ENCODE results near the gene USP2. TPM values are rescaled to one million over a fixed set of nuclear protein-coding genes. Genes with fewer than 3 reads are reported as not detected.

The USP2 gene
- total RNA-seq, 4 donors from 2014 or later = 0.19 to 8.7 (median 1.0) TPM

DNA sequence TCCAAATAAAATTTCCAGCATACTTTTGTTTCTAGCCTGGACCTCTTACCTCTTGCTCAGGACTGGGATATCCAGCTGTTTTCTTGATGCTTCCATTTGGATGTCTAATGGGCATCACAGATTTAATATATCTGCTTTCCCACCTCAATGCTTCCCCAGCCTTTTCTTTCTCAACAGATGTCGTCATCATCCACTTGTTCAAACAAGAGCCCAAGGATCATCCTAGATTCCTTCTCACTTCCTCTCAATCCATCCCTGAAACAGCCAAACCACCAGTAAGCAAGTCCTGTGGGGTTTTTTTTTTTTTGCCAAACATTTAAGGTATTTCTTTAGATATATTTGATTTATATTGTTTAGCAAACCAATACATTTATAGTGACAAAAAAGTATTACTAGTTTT, 29.0 kb upstream of the USP2 start:
- TF ChIP-seq, protein P1, sequence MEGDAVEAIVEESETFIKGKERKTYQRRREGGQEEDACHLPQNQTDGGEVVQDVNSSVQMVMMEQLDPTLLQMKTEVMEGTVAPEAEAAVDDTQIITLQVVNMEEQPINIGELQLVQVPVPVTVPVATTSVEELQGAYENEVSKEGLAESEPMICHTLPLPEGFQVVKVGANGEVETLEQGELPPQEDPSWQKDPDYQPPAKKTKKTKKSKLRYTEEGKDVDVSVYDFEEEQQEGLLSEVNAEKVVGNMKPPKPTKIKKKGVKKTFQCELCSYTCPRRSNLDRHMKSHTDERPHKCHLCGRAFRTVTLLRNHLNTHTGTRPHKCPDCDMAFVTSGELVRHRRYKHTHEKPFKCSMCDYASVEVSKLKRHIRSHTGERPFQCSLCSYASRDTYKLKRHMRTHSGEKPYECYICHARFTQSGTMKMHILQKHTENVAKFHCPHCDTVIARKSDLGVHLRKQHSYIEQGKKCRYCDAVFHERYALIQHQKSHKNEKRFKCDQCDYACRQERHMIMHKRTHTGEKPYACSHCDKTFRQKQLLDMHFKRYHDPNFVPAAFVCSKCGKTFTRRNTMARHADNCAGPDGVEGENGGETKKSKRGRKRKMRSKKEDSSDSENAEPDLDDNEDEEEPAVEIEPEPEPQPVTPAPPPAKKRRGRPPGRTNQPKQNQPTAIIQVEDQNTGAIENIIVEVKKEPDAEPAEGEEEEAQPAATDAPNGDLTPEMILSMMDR (IDR thresholded peaks at IDR 0.05; ENCODE audit: low read depth) = no peak

DNA sequence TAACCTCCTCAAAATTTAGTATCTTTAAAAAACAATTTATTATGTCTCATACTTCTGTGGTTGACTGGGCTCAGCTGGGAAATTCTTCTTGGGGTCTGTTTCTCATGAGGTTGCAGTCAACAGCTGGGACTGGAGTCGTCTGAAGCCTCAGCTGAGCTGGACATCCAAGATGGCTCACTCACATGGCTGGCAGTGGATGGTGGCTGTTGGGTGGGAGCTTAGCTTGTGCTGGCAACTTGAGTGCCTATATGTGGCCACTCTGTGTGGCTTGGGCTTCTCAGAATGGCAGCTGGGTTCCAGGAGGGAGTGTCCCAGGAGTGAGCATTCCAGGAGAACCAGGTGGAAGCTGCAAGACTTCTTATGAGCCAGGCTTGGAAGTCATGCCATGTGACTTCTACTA, 28.2 kb upstream of the USP2 start:
- TF ChIP-seq, protein P1 (IDR thresholded peaks at IDR 0.05; ENCODE audit: low read depth) = no peak

DNA sequence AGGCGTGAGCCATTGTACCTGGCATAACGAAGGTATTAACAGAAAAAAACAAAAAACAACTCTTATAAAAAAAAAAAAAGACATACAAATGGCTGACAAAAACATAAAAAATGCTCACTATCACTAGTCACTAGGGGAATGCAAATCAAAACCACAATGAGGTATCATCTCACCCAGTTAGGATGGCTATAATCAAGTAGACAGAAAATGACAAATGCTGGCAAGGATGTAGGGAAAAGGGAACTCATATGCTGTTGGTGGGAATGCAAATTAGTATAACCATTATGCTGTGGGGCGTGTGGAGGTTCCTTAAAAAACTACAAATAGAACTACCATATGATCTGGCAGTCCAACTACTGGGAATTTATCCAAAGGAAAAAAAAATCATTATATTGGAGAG, 24.5 kb upstream of the USP2 start:
- TF ChIP-seq, protein P1 (IDR thresholded peaks at IDR 0.05; ENCODE audit: low read depth) = no peak

DNA sequence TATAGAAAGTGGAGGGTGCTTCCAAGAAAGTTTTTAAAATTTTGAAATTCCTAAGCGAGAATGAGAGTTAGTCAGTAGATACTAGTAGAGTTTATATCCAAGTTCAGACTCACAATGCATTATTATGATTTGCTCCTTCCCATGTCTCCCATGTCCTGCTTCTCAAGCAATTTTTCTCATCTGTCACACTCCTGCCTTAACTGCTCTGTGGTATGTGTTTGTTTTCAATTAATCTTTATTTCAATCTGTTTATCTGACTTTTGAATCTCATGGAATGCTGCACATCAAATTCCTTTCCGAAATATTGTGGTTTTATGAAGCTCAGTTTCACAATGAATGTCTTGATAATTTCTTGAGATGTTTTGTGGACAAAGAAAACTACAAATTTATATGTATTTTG, 23.4 kb upstream of the USP2 start:
- TF ChIP-seq, protein P1 (IDR thresholded peaks at IDR 0.05; ENCODE audit: low read depth) = no peak

- TF ChIP-seq, protein P1 (IDR thresholded peaks at IDR 0.05; ENCODE audit: low read depth) = no peak
Observed at GRCh38 chr11:119403021-119403420, 21.5 kb upstream of the USP2 start.

DNA sequence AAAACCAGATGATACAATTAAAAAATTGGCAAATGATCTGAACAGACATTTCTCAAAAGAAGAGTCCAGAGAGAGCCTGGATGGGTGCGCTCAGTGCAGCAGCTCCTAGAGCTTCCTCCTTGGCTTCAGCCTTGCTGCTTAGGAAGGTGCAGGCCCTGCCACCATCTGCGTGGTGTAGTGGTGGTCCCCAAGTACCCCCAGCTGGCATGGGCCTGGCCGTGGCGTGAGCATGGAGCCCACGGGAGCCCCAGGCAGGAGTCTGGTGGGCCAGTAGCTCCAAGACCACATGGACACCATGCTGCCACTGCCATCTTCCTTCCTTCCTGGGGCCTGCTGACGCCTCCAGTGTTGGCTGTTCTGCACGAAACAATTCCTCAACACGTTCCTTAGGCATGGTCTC, 21.0 kb upstream of the USP2 start:
- TF ChIP-seq, protein P1 (IDR thresholded peaks at IDR 0.05; ENCODE audit: low read depth) = no peak

DNA sequence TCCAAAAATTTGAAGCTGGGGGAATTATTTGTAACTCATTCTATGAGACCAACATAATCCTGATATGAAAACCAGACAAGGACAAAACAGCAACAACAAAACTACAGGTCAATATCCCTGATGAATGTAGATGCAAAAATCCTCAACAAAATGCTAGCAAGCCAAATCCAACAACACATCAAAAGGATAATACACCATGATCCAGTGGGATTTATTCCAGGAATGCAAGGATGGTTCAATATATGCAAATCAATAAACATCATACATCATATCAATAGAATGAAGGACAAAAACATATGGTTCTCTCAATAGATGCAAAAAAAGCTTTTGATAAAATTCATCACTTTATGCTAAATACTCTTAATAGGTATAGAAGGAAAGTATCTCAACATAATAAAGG, 19.4 kb upstream of the USP2 start:
- TF ChIP-seq, protein P1 (IDR thresholded peaks at IDR 0.05; ENCODE audit: low read depth) = no peak

All from subcutaneous adipose tissue (tissue), 4 donors.